ENCODE data around the gene CRTAC1. TPM values are rescaled to one million over a fixed set of nuclear protein-coding genes. Genes with fewer than 3 reads are reported as not detected.

Gene CRTAC1
- total RNA-seq, 1 donor, result not detected

GRCh38 chr10:97924678-97925077, 105.7 kb downstream of the CRTAC1 start:
- H3K4me3 ChIP-seq (ENCODE audit: low read depth, low read length), result no peak overlapping the region
- no peak for TF ChIP-seq CTCF (IDR thresholded peaks at IDR 0.05; ENCODE audit: insufficient read depth, low read length)
- DNase-seq (ENCODE audit: low read depth), result no peak

- TF ChIP-seq CTCF (IDR thresholded peaks at IDR 0.05; ENCODE audit: insufficient read depth, low read length), result no peak
- H3K4me3 ChIP-seq (ENCODE audit: low read depth, low read length), result no peak overlapping the region
- no peak for DNase-seq (ENCODE audit: low read depth)
Measured at GRCh38 chr10:97923476-97923875, 106.9 kb downstream of the CRTAC1 start.

GRCh38 chr10:97923057-97923456, 107.4 kb downstream of the CRTAC1 start:
- H3K4me3 ChIP-seq (ENCODE audit: low read depth, low read length), result no peak overlapping the region
- TF ChIP-seq CTCF (IDR thresholded peaks at IDR 0.05; ENCODE audit: insufficient read depth, low read length), result no peak

GRCh38 chr10:97922022-97922758, 108.2 kb downstream of the CRTAC1 start:
- TF ChIP-seq CTCF (IDR thresholded peaks at IDR 0.05; ENCODE audit: insufficient read depth, low read length), result no peak
- DNase-seq (ENCODE audit: low read depth), result no peak
- no peak overlapping the region for H3K4me3 ChIP-seq (ENCODE audit: low read depth, low read length)

More at GRCh38 chr10:97923057-97923456, 107.4 kb downstream of the CRTAC1 start:
- no peak for DNase-seq (ENCODE audit: low read depth)

DNA sequence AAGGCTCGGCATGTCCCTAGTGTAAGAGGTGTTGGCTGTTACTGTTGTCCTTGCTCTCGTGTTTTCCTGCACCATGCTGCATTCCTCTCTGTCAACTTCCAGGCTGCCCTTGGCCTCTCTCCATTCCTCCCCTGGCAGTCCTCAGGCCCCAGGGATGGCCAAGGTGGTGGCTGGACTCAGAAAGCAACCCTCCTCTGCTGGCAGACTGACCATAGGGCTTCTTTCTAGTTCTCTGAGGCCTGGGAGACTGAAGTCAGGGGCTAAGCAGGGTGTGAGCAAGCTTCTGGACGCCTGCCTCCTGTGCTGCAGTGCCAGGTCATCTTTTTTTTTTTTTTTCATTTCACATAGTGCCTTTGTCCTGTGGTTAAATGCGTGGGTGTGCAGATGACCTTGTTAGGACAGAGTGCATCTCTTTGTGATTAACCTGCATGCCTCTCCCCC, 108.8 kb downstream of the CRTAC1 start:
- DNase-seq (ENCODE audit: low read depth), result peak; percentile 35
- TF ChIP-seq CTCF (IDR thresholded peaks at IDR 0.05; ENCODE audit: insufficient read depth, low read length), result no peak
- H3K4me3 ChIP-seq (ENCODE audit: low read depth, low read length), result no peak overlapping the region

DNA sequence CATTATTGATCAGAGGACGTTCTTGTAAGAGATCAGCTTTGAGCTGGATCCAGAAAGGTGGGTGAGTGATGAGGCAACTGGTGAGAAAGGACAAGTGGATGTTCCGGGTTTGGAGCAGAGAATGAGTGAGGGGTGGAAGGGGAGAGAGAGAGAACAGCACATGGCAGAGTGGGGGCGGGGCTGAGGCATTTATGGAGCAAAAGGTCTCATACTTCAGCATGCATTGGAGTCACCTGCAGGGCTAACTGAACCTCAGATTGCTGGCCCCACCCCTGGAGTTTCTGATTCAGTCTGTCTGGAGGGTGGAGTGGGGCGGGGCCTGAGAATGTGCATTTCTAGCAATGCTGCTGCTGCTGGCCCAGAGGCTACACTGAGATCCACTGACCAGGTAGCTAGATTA, 109.6 kb downstream of the CRTAC1 start:
- no peak for DNase-seq (ENCODE audit: low read depth)
- TF ChIP-seq CTCF (IDR thresholded peaks at IDR 0.05; ENCODE audit: insufficient read depth, low read length), result no peak

GRCh38 chr10:97919012-97919411, 111.4 kb downstream of the CRTAC1 start:
- DNase-seq (ENCODE audit: low read depth), result no peak
- H3K4me3 ChIP-seq (ENCODE audit: low read depth, low read length), result no peak overlapping the region
- TF ChIP-seq CTCF (IDR thresholded peaks at IDR 0.05; ENCODE audit: insufficient read depth, low read length), result no peak

More for the DNA sequence above, 109.6 kb downstream of the CRTAC1 start:
- H3K4me3 ChIP-seq (ENCODE audit: low read depth, low read length), result no peak overlapping the region

Measured in fibroblast of the aortic adventitia (primary cell).